ENCODE results near the gene ABTB2.

GRCh38 chr11:34348919-34349318, 8.9 kb downstream of the ABTB2 start:
- no peak for TF ChIP-seq POLR2A (IDR thresholded peaks at IDR 0.05)
- no peak for TF ChIP-seq CTCF (IDR thresholded peaks at IDR 0.05)
- no peak for TF ChIP-seq EP300 (IDR thresholded peaks at IDR 0.05)

Data from tibial nerve (tissue), 4 donors.